ENCODE measurements around the gene HECTD4.

Gene HECTD4

DNA sequence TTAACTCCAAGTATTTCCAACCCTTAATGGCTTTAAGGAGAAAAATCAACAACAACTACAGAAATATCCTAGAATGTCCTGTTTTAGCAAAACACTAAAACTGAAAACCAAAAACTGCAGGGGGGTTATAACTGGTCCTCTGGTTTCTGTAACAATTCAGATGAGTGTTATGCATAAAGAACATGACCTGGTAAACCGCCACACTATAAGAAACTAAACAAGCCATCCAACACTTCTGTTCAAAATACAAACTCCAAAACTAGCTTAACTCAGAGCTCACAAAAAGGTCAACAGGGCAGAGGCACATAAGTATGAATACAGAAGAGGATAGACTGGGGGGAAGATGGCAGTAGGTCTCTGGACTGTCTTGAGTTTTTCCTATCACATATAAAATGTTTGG, 38.0 kb downstream of the HECTD4 start:
- no peak overlapping the region for H3K4ac ChIP-seq (ENCODE audit: low read length)
- no peak overlapping the region for H2BK12ac ChIP-seq (ENCODE audit: low read length)
- H2BK15ac ChIP-seq (ENCODE audit: low read length), result no peak overlapping the region
- peaks cover 0 to 2% of the 10 kb centered on the region in 2 donors for H3K4me1 ChIP-seq (ENCODE audit: control insufficient read depth in 2 of 2, insufficient read depth in 1 of 2, low read depth in 1 of 2, low read length in 2 of 2)
- H3K4me2 ChIP-seq (ENCODE audit: insufficient read depth, low read length, poor library complexity, severe bottlenecking), result no peak overlapping the region
- H3K14ac ChIP-seq (ENCODE audit: low read length), result no peak overlapping the region
- no peak for DNase-seq (ENCODE audit: low spot score)
- H3K36me3 ChIP-seq (replicated peaks in 1 of 2; ENCODE audit: control insufficient read depth in 2 of 2, insufficient read depth in 2 of 2, low read length in 2 of 2), result no peaks in the 10 kb centered on the region
- no peak overlapping the region for H2BK120ac ChIP-seq (ENCODE audit: low read depth, low read length)
- no peak overlapping the region for H4K8ac ChIP-seq (ENCODE audit: low read depth, low read length)
- H3K18ac ChIP-seq (ENCODE audit: low read length), result no peak overlapping the region
- H3K27ac ChIP-seq (replicated peaks; ENCODE audit: low read length), result no peak overlapping the region
- no peak overlapping the region for H3K9ac ChIP-seq (ENCODE audit: low read depth, low read length, poor library complexity)
- no peak overlapping the region for H3K23ac ChIP-seq (ENCODE audit: low read depth, low read length, poor library complexity)
- H2AK5ac ChIP-seq (ENCODE audit: low read depth, low read length), result no peak overlapping the region
- no peak overlapping the region for H2AFZ ChIP-seq (ENCODE audit: low read length)
- H3K79me1 ChIP-seq (ENCODE audit: low read depth, low read length), result no peaks in the 10 kb centered on the region
- H3K4me3 ChIP-seq (ENCODE audit: low read length in 2 of 2), result no peak overlapping the region
- no peaks in the 10 kb centered on the region for H3K27me3 ChIP-seq (ENCODE audit: control insufficient read depth in 3 of 3, insufficient read depth in 3 of 3, low read depth in 1 of 3, low read length in 3 of 3)
- no peak overlapping the region for H2BK5ac ChIP-seq (ENCODE audit: low read length)
- H4K91ac ChIP-seq (ENCODE audit: low read depth, low read length, poor library complexity), result no peak overlapping the region
- no CpG with 5 or more reads among the region's 1 CpG for WGBS, 2 donors (ENCODE audit: extremely low coverage in 2 of 2, insufficient read length in 2 of 2, insufficient replicate concordance in 1 of 2)
- no peaks in the 10 kb centered on the region for H3K9me3 ChIP-seq (replicated peaks in 1 of 2; ENCODE audit: control insufficient read depth in 2 of 2, insufficient read depth in 1 of 2, low read depth in 1 of 2, low read length in 2 of 2)

DNA sequence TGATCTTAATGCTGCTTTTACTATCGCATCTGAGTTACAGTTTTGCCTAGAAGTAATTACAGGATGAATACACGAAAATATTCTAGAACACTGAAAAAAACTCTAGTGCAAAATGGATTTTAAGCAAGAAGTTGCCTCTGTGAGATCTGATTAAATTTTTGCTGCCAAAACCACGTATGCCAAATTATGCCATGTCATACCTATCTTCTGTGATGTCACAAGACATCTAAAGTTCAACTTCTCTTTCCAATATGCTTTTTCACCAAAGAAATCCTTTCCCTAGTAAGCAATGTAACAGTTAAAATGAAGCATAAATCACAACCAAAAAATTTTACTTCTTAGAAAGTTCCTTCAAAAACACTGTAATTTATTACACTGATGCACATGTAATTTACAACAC, 39.6 kb downstream of the HECTD4 start:
- Histone ChIP-seq H3K4me2 (ENCODE audit: insufficient read depth, low read length, poor library complexity, severe bottlenecking) (no peak overlapping the region), H2AK5ac (ENCODE audit: low read depth, low read length) (no peak overlapping the region), H2BK15ac (ENCODE audit: low read length) (no peak overlapping the region), H3K27me3 (ENCODE audit: control insufficient read depth in 3 of 3, insufficient read depth in 3 of 3, low read depth in 1 of 3, low read length in 3 of 3) (no peaks in the 10 kb centered on the region), H3K14ac (ENCODE audit: low read length) (no peak overlapping the region), H3K18ac (ENCODE audit: low read length) (no peak overlapping the region), H3K36me3 (replicated peaks in 1 of 2; ENCODE audit: control insufficient read depth in 2 of 2, insufficient read depth in 2 of 2, low read length in 2 of 2) (no peaks in the 10 kb centered on the region), H3K9ac (ENCODE audit: low read depth, low read length, poor library complexity) (no peak overlapping the region), H3K4ac (ENCODE audit: low read length) (no peak overlapping the region), H4K91ac (ENCODE audit: low read depth, low read length, poor library complexity) (no peak overlapping the region), H3K4me1 (ENCODE audit: control insufficient read depth in 2 of 2, insufficient read depth in 1 of 2, low read depth in 1 of 2, low read length in 2 of 2) (peaks cover 0 to 2% of the 10 kb centered on the region in 2 donors), H3K27ac (replicated peaks; ENCODE audit: low read length) (no peak overlapping the region), H2AFZ (ENCODE audit: low read length) (no peak overlapping the region), H3K9me3 (replicated peaks in 1 of 2; ENCODE audit: control insufficient read depth in 2 of 2, insufficient read depth in 1 of 2, low read depth in 1 of 2, low read length in 2 of 2) (no peaks in the 10 kb centered on the region), H2BK5ac (ENCODE audit: low read length) (no peak overlapping the region), H2BK12ac (ENCODE audit: low read length) (no peak overlapping the region), H3K23ac (ENCODE audit: low read depth, low read length, poor library complexity) (no peak overlapping the region), H4K8ac (ENCODE audit: low read depth, low read length) (no peak overlapping the region), H3K79me1 (ENCODE audit: low read depth, low read length) (no peaks in the 10 kb centered on the region), H2BK120ac (ENCODE audit: low read depth, low read length) (no peak overlapping the region), H3K4me3 (ENCODE audit: low read length in 2 of 2) (no peak overlapping the region)
- DNase-seq (ENCODE audit: low spot score), result no peak
- no CpG with 5 or more reads among the region's 3 CpGs for WGBS, 2 donors (ENCODE audit: extremely low coverage in 2 of 2, insufficient read length in 2 of 2, insufficient replicate concordance in 1 of 2)

DNA sequence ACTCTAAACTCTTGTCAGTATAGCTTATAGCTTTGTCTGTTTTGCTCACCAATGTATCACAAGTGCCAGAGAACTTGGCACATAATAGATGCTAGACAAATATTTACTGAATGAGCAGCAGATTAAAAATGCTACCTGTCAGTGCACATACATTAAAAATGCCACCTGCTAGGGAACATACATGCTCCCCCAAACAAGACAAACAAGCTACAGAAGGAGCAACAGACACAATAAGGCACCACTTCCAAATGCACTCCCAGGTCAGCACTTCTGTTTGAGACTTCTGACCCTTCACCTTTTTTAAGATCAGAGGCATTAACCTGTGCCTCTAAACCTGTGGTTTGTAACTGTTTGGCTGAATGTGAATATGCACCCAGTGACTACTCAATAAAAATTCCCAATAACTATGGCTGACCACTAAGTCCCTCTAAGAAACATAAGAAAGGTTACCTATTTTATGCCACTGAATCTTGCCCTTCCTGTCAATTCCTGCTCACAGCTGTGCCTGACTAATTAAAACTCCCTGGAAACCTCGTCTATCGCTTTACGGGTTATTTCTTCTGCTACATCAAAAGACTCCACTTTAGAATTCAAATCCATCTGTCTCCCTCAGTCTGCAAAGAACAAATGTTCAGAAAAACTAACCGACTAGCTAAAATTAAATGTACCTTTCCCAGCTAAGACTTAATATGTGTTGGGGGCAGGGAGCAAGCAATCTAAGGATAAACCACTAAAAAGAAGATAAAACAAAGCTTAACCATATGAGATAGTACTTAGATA, 41.0 kb downstream of the HECTD4 start:
- H3K9me3 ChIP-seq (replicated peaks in 1 of 2; ENCODE audit: control insufficient read depth in 2 of 2, insufficient read depth in 1 of 2, low read depth in 1 of 2, low read length in 2 of 2), result no peaks in the 10 kb centered on the region
- no peak overlapping the region for H2BK5ac ChIP-seq (ENCODE audit: low read length)
- H2AFZ ChIP-seq (ENCODE audit: low read length), result no peak overlapping the region
- H3K4me2 ChIP-seq (ENCODE audit: insufficient read depth, low read length, poor library complexity, severe bottlenecking), result no peak overlapping the region
- no peaks in the 10 kb centered on the region for H3K79me1 ChIP-seq (ENCODE audit: low read depth, low read length)
- H3K27me3 ChIP-seq (ENCODE audit: control insufficient read depth in 3 of 3, insufficient read depth in 3 of 3, low read depth in 1 of 3, low read length in 3 of 3), result no peaks in the 10 kb centered on the region
- peaks cover 0 to 2% of the 10 kb centered on the region in 2 donors for H3K4me1 ChIP-seq (ENCODE audit: control insufficient read depth in 2 of 2, insufficient read depth in 1 of 2, low read depth in 1 of 2, low read length in 2 of 2)
- no CpG with 5 or more reads among the region's 4 CpGs for WGBS, 2 donors (ENCODE audit: extremely low coverage in 2 of 2, insufficient read length in 2 of 2, insufficient replicate concordance in 1 of 2)
- no peak overlapping the region for H3K23ac ChIP-seq (ENCODE audit: low read depth, low read length, poor library complexity)
- H3K27ac ChIP-seq (replicated peaks; ENCODE audit: low read length), result no peak overlapping the region
- H3K4ac ChIP-seq (ENCODE audit: low read length), result no peak overlapping the region
- no peak overlapping the region for H3K18ac ChIP-seq (ENCODE audit: low read length)
- no peak overlapping the region for H2BK120ac ChIP-seq (ENCODE audit: low read depth, low read length)
- H3K9ac ChIP-seq (ENCODE audit: low read depth, low read length, poor library complexity), result no peak overlapping the region
- no peak overlapping the region for H2BK15ac ChIP-seq (ENCODE audit: low read length)
- H2AK5ac ChIP-seq (ENCODE audit: low read depth, low read length), result no peak overlapping the region
- H4K91ac ChIP-seq (ENCODE audit: low read depth, low read length, poor library complexity), result no peak overlapping the region
- H2BK12ac ChIP-seq (ENCODE audit: low read length), result no peak overlapping the region
- H3K14ac ChIP-seq (ENCODE audit: low read length), result no peak overlapping the region
- no peaks in the 10 kb centered on the region for H3K36me3 ChIP-seq (replicated peaks in 1 of 2; ENCODE audit: control insufficient read depth in 2 of 2, insufficient read depth in 2 of 2, low read length in 2 of 2)
- no peak for DNase-seq (ENCODE audit: low spot score)
- H4K8ac ChIP-seq (ENCODE audit: low read depth, low read length), result no peak overlapping the region
- no peak overlapping the region for H3K4me3 ChIP-seq (ENCODE audit: low read length in 2 of 2)

DNA sequence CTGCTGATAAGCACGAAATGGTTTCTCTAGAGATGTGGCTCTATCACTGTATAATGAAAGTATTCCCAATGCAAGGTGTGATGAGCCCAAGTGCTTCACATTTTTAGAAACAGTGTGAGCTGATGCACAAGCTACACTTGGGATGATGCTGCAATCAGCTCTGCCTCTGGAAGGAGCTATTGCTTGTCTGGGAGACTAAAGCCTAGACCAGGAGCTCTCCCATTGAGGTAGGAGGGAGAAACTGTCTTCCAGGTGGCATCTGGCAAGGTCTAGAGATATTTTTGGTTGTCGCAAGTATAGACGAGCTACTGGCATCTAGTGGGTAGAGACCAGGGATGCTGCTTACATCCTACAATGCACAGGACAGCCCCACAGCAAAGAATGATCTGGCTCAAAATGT, 42.0 kb downstream of the HECTD4 start:
- Histone ChIP-seq H2BK15ac (ENCODE audit: low read length) (no peak overlapping the region), H3K9ac (ENCODE audit: low read depth, low read length, poor library complexity) (no peak overlapping the region), H3K9me3 (replicated peaks in 1 of 2; ENCODE audit: control insufficient read depth in 2 of 2, insufficient read depth in 1 of 2, low read depth in 1 of 2, low read length in 2 of 2) (no peaks in the 10 kb centered on the region), H3K27me3 (ENCODE audit: control insufficient read depth in 3 of 3, insufficient read depth in 3 of 3, low read depth in 1 of 3, low read length in 3 of 3) (no peaks in the 10 kb centered on the region), H3K4me3 (ENCODE audit: low read length in 2 of 2) (no peak overlapping the region), H3K4ac (ENCODE audit: low read length) (no peak overlapping the region), H3K23ac (ENCODE audit: low read depth, low read length, poor library complexity) (no peak overlapping the region), H4K8ac (ENCODE audit: low read depth, low read length) (no peak overlapping the region), H2BK5ac (ENCODE audit: low read length) (no peak overlapping the region), H2AK5ac (ENCODE audit: low read depth, low read length) (no peak overlapping the region), H3K27ac (replicated peaks; ENCODE audit: low read length) (no peak overlapping the region), H4K91ac (ENCODE audit: low read depth, low read length, poor library complexity) (no peak overlapping the region), H3K79me1 (ENCODE audit: low read depth, low read length) (no peaks in the 10 kb centered on the region), H3K36me3 (replicated peaks in 1 of 2; ENCODE audit: control insufficient read depth in 2 of 2, insufficient read depth in 2 of 2, low read length in 2 of 2) (no peaks in the 10 kb centered on the region), H3K4me2 (ENCODE audit: insufficient read depth, low read length, poor library complexity, severe bottlenecking) (no peak overlapping the region), H2BK120ac (ENCODE audit: low read depth, low read length) (no peak overlapping the region), H2AFZ (ENCODE audit: low read length) (no peak overlapping the region), H2BK12ac (ENCODE audit: low read length) (no peak overlapping the region), H3K18ac (ENCODE audit: low read length) (no peak overlapping the region), H3K14ac (ENCODE audit: low read length) (no peak overlapping the region), H3K4me1 (ENCODE audit: control insufficient read depth in 2 of 2, insufficient read depth in 1 of 2, low read depth in 1 of 2, low read length in 2 of 2) (peaks cover 0 to 2% of the 10 kb centered on the region in 2 donors)
- no peak for DNase-seq (ENCODE audit: low spot score)
- WGBS, 2 donors (ENCODE audit: extremely low coverage in 2 of 2, insufficient read length in 2 of 2, insufficient replicate concordance in 1 of 2), result no CpG with 5 or more reads among the region's 3 CpGs

Data from neuronal stem cell (in vitro differentiated cells).